Measurements from ENCODE around the gene WFDC2. TPM values are rescaled to one million over a fixed set of nuclear protein-coding genes. Genes with fewer than 3 reads are reported as not detected.

The WFDC2 gene
- total and polyA plus RNA-seq, 2 of the 8 experiments (the other 6 are each of a cell fraction or from before 2014, with no cell fraction given): 77.9 to 137 TPM

GRCh38 chr20:45496166-45496565 is 26.6 kb downstream of the WFDC2 start:
- H3K4me1 ChIP-seq (replicated peaks in 1 of 4; ENCODE audit: control insufficient read depth in 3 of 4, insufficient read depth in 4 of 4, low read length in 3 of 4): 0 out of 7 replicates have a peak, but pooled peaks cover 0 to 3% (median 0%) of the 10 kb centered on the region in 4 experiments
- H2BK15ac ChIP-seq (ENCODE audit: low read length): no peak overlapping the region
- H3K27ac ChIP-seq (ENCODE audit: low read depth, low read length): no peak overlapping the region
- H3K23me2 ChIP-seq (ENCODE audit: low read depth, low read length): no peaks in the 10 kb centered on the region
- FAIRE-seq (no peak), DNase-seq (ENCODE audit: low read depth in 1 of 2, low spot score in 2 of 2) (no peak)
- no peaks in the 10 kb centered on the region for H3K79me2 ChIP-seq (ENCODE audit: control insufficient read depth in 1 of 2, insufficient read depth in 2 of 2, low read length in 2 of 2)
- no peak overlapping the region for H2BK20ac ChIP-seq (ENCODE audit: low read length)
- no peak overlapping the region for H3K14ac ChIP-seq (ENCODE audit: insufficient read length)
- H3K4ac ChIP-seq (replicated peaks; ENCODE audit: insufficient read length, low read depth, low read length): no peak overlapping the region
- ChIA-PET POLR2A (ENCODE audit: partially characterized antibody) (interaction anchor here (0.6 to 2.0 kb wide), 2 partner anchors 9 to 91 kb away, joined by 3 to 7 read pairs; no protein-coding TSS in a partner anchor), CTCF (ENCODE audit: partially characterized antibody) (interaction anchor here (0.6 to 1.3 kb wide), 5 partner anchors 42 to 275 kb away, joined by 3 to 6 read pairs (median 3); no protein-coding TSS in a partner anchor)
- H2AFZ ChIP-seq (ENCODE audit: low read length): no peak overlapping the region
- H3K9ac ChIP-seq (replicated peaks in 1 of 4; ENCODE audit: extremely low read depth in 1 of 4, low read depth in 3 of 4, low read length in 3 of 4): no peak overlapping the region
- no peak overlapping the region for H2BK12ac ChIP-seq (ENCODE audit: low read depth, low read length)
- no peaks in the 10 kb centered on the region for H3K27me3 ChIP-seq (replicated peaks in 1 of 4; ENCODE audit: control insufficient read depth in 3 of 4, extremely low read depth in 1 of 4, insufficient read depth in 3 of 4, low read length in 3 of 4)
- WGBS, 2 experiments (ENCODE audit: extremely low coverage in 1 of 2, insufficient coverage in 1 of 2, insufficient read length in 1 of 2, insufficient replicate concordance in 2 of 2, low coverage in 1 of 2, low lambda C conversion rate in 2 of 2, missing lambda C conversion rate in 1 of 2): 85% methylated on average over 3 of the region's 3 CpGs; no CpG with 5 or more reads in 1 of the 2 experiments
- H4K8ac ChIP-seq (ENCODE audit: extremely low read depth, insufficient read depth, low read length): no peak overlapping the region
- no peaks in the 10 kb centered on the region for H4K20me1 ChIP-seq (replicated peaks in 1 of 2; ENCODE audit: control insufficient read depth in 1 of 2, insufficient read depth in 2 of 2, low read length in 2 of 2)
- H2BK120ac ChIP-seq (replicated peaks; ENCODE audit: low read depth, low read length): no peak overlapping the region
- no peaks in the 10 kb centered on the region for H3K36me3 ChIP-seq (ENCODE audit: control insufficient read depth in 2 of 4, insufficient read depth in 4 of 4, low read length in 3 of 4)
- no peak overlapping the region for H3K4me3 ChIP-seq (ENCODE audit: extremely low read depth in 1 of 4, insufficient read depth in 2 of 4, low read depth in 3 of 4, low read length in 4 of 4)
- no peak overlapping the region for H2AK5ac ChIP-seq (ENCODE audit: low read depth, low read length)
- no peak overlapping the region for H3K4me2 ChIP-seq (ENCODE audit: insufficient read depth in 1 of 2, low read depth in 2 of 2, low read length in 2 of 2)
- no peak overlapping the region for H2BK5ac ChIP-seq (ENCODE audit: low read depth, low read length)
- H3K9me3 ChIP-seq (ENCODE audit: insufficient read depth in 2 of 2, low read depth in 1 of 2, low read length in 1 of 2): no peaks in the 10 kb centered on the region
- no peak overlapping the region for H4K91ac ChIP-seq (replicated peaks; ENCODE audit: insufficient read length, low read length)
- no peak overlapping the region for H3K56ac ChIP-seq (replicated peaks; ENCODE audit: insufficient read length, low read depth, low read length)
- no peak overlapping the region for H3K23ac ChIP-seq (ENCODE audit: insufficient read length)
- no peaks in the 10 kb centered on the region for H3K79me1 ChIP-seq (ENCODE audit: low read depth, low read length)
- no peak overlapping the region for H3K18ac ChIP-seq (ENCODE audit: extremely low read depth, low read length)
- no peak overlapping the region for H4K5ac ChIP-seq (ENCODE audit: insufficient read length, low read depth, low read length)
- TF ChIP-seq TAF1 (IDR thresholded peaks at IDR 0.05; ENCODE audit: low read depth, low read length) (no peak), ZNF274 (IDR thresholded peaks at IDR 0.05; ENCODE audit: borderline replicate concordance, extremely low read depth, low read length) (no peak), BACH1 (IDR thresholded peaks at IDR 0.05; ENCODE audit: low read length) (no peak), ATF3 (IDR thresholded peaks at IDR 0.05; ENCODE audit: insufficient read depth, low read depth, low read length) (no peak), EGR1 (IDR thresholded peaks at IDR 0.05; ENCODE audit: borderline replicate concordance, low read depth, low read length) (no peak), SP4 (IDR thresholded peaks at IDR 0.05; ENCODE audit: low read length) (no peak)

Data from H1 (cell line).